K562 (cell line): ENCODE results near the gene ANKRD6. TPM values are rescaled to one million over a fixed set of nuclear protein-coding genes. Genes with fewer than 3 reads are reported as not detected.

ENCODE experiments used
- BRCA1 ChIP-seq, 2 experiments: fragments of 450-650 bp in 1 of 2; sonication (generic) in 1 of 2; formaldehyde crosslinking in 1 of 2; IDR thresholded peaks; 2 replicates each; pipeline versions ENCODE4 v1.5.0 to v1.6.1; 2017 to 2020; ENCODE audit warnings: mild to moderate bottlenecking in 1 of 2, missing genetic modification reagents in 1 of 2
- CREBBP ChIP-seq: IDR thresholded peaks from one replicate; pipeline ENCODE4 v1.6.1; 2012; ENCODE audit warnings: low read depth, mild to moderate bottlenecking, control low read depth, inconsistent platforms, low read length
- GATAD2B ChIP-seq: fragments of 450-650 bp; IDR thresholded peaks from 2 replicates; pipeline ENCODE4 v1.6.1; 2017; ENCODE audit warnings: mild to moderate bottlenecking, borderline replicate concordance
- GTF2F1 ChIP-seq: IDR thresholded peaks from 2 replicates; pipeline ENCODE4 v1.6.1; 2011; ENCODE audit warnings: low read depth, low read length, improper control_type of control experiment
- HDAC1 ChIP-seq, 2 experiments: fragments of 450-650 bp; IDR thresholded peaks; 2 replicates each; pipeline ENCODE4 v1.6.1; 2016 to 2017; ENCODE audit warnings: inconsistent platforms in 1 of 2, mild to moderate bottlenecking in 1 of 2, moderate library complexity in 1 of 2
- NEUROD1 ChIP-seq: fragments of 150-350 bp; IDR thresholded peaks from 2 replicates; pipeline ENCODE4 v1.6.1; 2014; ENCODE audit warnings: borderline replicate concordance, low read length, low read depth; ENCODE audit not compliant: partially characterized antibody
- PML ChIP-seq: IDR thresholded peaks from 2 replicates; pipeline ENCODE4 v1.6.1; 2012; ENCODE audit warnings: low read length, inconsistent platforms
- POLR2AphosphoS2 ChIP-seq: IDR thresholded peaks from 2 replicates; pipeline ENCODE4 v1.6.1; 2012; ENCODE audit warnings: low read length, improper control_type of control experiment
- POLR2B ChIP-seq: fragments of 450-650 bp; IDR thresholded peaks from 2 replicates; pipeline ENCODE4 v1.6.1; 2018; ENCODE audit warnings: low read depth; ENCODE audit not compliant: partially characterized antibody
- SREBF1 ChIP-seq: fragments of 150-350 bp; IDR thresholded peaks from 2 replicates; pipeline ENCODE4 v1.6.1; 2014; ENCODE audit warnings: antibody characterized with exemption, low read depth, low read length, borderline replicate concordance
- SRF ChIP-seq, 2 experiments: fragments of 250-450, 450-650 bp in 1 of 2; sonication (Bioruptor Pico) in 1 of 2; sonication (generic) in 1 of 2; formaldehyde crosslinking; IDR thresholded peaks; 2 replicates each; pipeline versions ENCODE4 v1.5.0 to v1.5.1; 2020 to 2022; ENCODE audit warnings: mild to moderate bottlenecking in 1 of 2, missing genetic modification reagents in 1 of 2
- SUPT5H ChIP-seq: fragments of 450-650 bp; IDR thresholded peaks from 2 replicates; pipeline ENCODE4 v1.6.1; 2016
- TBP ChIP-seq: optimal IDR thresholded peaks from 2 replicates; pipeline ENCODE3; 2011; ENCODE audit warnings: low read depth, low read length, improper control_type of control experiment
- UBTF ChIP-seq, 2 experiments: IDR thresholded peaks; 2 replicates each; pipeline ENCODE4 v1.6.1; 2012; ENCODE audit warnings: improper control_type of control experiment in 2 of 2, low read depth in 2 of 2, low read length in 2 of 2, borderline replicate concordance in 1 of 2
- ZNF639 ChIP-seq, 2 experiments: fragments of 200-800 bp in 1 of 2; sonication (Bioruptor generic) in 1 of 2; sonication (generic) in 1 of 2; formaldehyde crosslinking in 1 of 2; IDR thresholded peaks in 1 of 2; conservative IDR thresholded peaks in 1 of 2; 2 replicates each; pipeline versions ENCODE4 v1.5.0 to v1.6.1; 2016 to 2020; ENCODE audit warnings: missing compliant biosample characterization in 1 of 2, missing genetic modification characterization in 1 of 2, missing genetic modification reagents in 1 of 2
- ZNF668 ChIP-seq: fragments of 250-450 bp; sonication (Bioruptor Pico); IDR thresholded peaks from 2 replicates; pipeline ENCODE4 v1.8.0; 2022; ENCODE audit warnings: mild to moderate bottlenecking, inconsistent platforms
- polyA plus RNA-seq, 8 experiments: library from polyadenylated mRNA; depleted of rRNA in 4 of 8; stranded (reverse) in 5 of 8; unstranded in 3 of 8; fragments of >200 nt; fragmentation: Nextera tagmentation in 2 of 8; fragmentation: Illumina TruSeq in 1 of 8; extraction: Ambion mirVana in 2 of 8; extraction: Trizol in 1 of 8; gene quantifications; 2 replicates each; pipeline versions ENCODE4 v1.2.1 to v1.2.3, GENCODE V29; 2011 to 2014; ENCODE audit warnings: inconsistent platforms in 1 of 8, missing spikeins in 1 of 8
- total RNA-seq, 7 experiments: library from RNA; depleted of rRNA in 6 of 7; stranded (reverse); fragments of >200 nt in 6 of 7; fragmentation: Illumina TruSeq in 2 of 7; extraction: Trizol in 2 of 7; gene quantifications; 2 replicates each; pipeline versions ENCODE4 v1.2.1 to v1.2.3, GENCODE V29; 2011 to 2021; ENCODE audit warnings: low replicate concordance in 1 of 7
- TF ChIP-seq, protein P1 (sequence below): sonication (generic); formaldehyde crosslinking; IDR thresholded peaks from 2 replicates; pipeline ENCODE4 v1.8.0; 2022; ENCODE audit warnings: missing genetic modification reagents, mild to moderate bottlenecking, borderline replicate concordance
- TF ChIP-seq, protein P2 (sequence below), 2 experiments: fragments of 250-450 bp in 1 of 2; fragments of 450-650 bp in 1 of 2; sonication (Bioruptor Pico) in 1 of 2; IDR thresholded peaks; 2 replicates each; pipeline versions ENCODE4 v1.6.1 to v1.8.0; 2016 to 2021; ENCODE audit warnings: mild to moderate bottlenecking in 2 of 2, moderate library complexity in 2 of 2, missing compliant biosample characterization in 1 of 2, missing genetic modification characterization in 1 of 2

ANKRD6 gene
- total and polyA plus RNA-seq, 9 of the 15 experiments (the other 6 are each of a cell fraction or from before 2014, with no cell fraction given) = 0.04 to 0.22 (median 0.08) TPM; not detected in 4

DNA sequence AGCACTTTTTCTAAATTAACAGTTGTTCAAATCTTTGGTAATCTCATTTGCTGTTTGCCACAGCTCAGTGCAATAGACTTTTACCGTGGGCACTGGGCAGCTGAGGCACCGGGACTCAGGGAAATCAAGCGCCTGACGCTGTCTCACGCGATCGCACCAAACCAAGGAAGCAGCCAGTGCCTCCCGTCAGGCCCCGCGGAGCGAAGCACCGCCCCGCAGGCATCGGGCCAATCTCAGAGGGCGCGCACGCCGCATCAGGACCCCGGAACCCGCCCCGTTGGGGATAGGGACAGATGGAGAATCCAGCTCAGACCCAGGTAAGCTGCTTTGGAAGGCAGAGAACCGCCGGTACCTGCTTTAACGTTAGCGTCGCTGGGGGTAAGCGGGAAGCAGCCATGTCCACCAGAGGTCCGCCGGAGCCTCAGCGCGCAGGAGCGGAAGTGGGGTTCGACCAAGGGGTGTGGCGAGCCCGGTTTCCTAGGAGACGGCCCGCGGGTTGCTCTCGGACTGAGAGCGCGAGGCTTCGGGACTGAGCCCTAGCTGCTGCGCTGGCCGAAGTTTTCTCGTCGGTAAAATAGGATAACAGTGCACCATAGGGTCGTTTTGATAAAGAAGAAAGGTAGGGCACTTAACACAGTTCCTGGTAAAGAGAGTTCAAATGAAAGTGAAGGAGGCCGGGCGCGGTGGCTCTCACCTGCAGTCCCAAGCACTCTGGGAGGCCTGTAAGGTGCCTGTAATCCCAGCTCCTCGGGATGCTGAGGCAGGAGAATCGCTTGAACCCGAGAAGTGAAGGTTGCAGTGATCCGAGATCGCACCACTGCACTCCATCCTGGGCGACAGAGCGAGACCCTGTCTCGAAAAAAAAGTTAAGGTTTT is 205.6 kb downstream of the ANKRD6 start, which contains the start of gene LYRM2 (continued):
- TF ChIP-seq ZNF639 (CRISPR knock-in tag; conservative IDR thresholded peaks at IDR 0.05 in 1 of 2, IDR thresholded peaks at IDR 0.05 in 1 of 2) = peak in 1 of 2 experiments; percentile 44; a peak in 2 of 4 replicates
- TF ChIP-seq, protein P1, sequence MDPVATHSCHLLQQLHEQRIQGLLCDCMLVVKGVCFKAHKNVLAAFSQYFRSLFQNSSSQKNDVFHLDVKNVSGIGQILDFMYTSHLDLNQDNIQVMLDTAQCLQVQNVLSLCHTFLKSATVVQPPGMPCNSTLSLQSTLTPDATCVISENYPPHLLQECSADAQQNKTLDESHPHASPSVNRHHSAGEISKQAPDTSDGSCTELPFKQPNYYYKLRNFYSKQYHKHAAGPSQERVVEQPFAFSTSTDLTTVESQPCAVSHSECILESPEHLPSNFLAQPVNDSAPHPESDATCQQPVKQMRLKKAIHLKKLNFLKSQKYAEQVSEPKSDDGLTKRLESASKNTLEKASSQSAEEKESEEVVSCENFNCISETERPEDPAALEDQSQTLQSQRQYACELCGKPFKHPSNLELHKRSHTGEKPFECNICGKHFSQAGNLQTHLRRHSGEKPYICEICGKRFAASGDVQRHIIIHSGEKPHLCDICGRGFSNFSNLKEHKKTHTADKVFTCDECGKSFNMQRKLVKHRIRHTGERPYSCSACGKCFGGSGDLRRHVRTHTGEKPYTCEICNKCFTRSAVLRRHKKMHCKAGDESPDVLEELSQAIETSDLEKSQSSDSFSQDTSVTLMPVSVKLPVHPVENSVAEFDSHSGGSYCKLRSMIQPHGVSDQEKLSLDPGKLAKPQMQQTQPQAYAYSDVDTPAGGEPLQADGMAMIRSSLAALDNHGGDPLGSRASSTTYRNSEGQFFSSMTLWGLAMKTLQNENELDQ = no peak
- TF ChIP-seq GTF2F1 = 0 out of 2 replicates have a peak, but pooled peaks have one; percentile 22
- TF ChIP-seq PML = peak; percentile 83
- peak; percentile 98 for TF ChIP-seq SUPT5H
- peak in 1 of 2 experiments; percentile 59; a peak in 1 of 4 replicates for TF ChIP-seq SRF (CRISPR knock-in tag; IDR thresholded peaks at IDR 0.05)
- peak; percentile 84; the same call in 1 of the 2 replicates for TF ChIP-seq POLR2AphosphoS2
- TF ChIP-seq SREBF1 = 0 out of 2 replicates have a peak, but pooled peaks have one; percentile 23
- peak; percentile 49 for TF ChIP-seq NEUROD1
- peak in 1 of 2 experiments; percentile 37; a peak in 1 of 4 replicates for TF ChIP-seq UBTF (IDR thresholded peaks at IDR 0.05; ENCODE audit: borderline replicate concordance in 1 of 2, low read depth in 2 of 2, low read length in 2 of 2)
- no peak for TF ChIP-seq GATAD2B
- TF ChIP-seq CREBBP = no peak
- TF ChIP-seq, protein P2, sequence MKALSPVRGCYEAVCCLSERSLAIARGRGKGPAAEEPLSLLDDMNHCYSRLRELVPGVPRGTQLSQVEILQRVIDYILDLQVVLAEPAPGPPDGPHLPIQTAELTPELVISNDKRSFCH (CRISPR knock-in tag; IDR thresholded peaks at IDR 0.05) = no peak
- TF ChIP-seq, protein P2 (tag; IDR thresholded peaks at IDR 0.05) = peak; percentile 54; the same call in 1 of the 2 replicates
- TF ChIP-seq BRCA1 (IDR thresholded peaks at IDR 0.05) = no peak
- no peak for TF ChIP-seq BRCA1 (CRISPR knock-in tag; IDR thresholded peaks at IDR 0.05)
- TF ChIP-seq TBP = peak; percentile 74
- peak in 1 of 2 experiments; percentile 80; a peak in 1 of 4 replicates for TF ChIP-seq HDAC1 (IDR thresholded peaks at IDR 0.05)
- TF ChIP-seq ZNF668 (CRISPR knock-in tag) = no peak
- TF ChIP-seq POLR2B = peak; percentile 95
